Panc1 (cell line): Measurements from ENCODE around the gene GSC.

ENCODE experiments used
- CTCF ChIP-seq: fragments of 450-650 bp; IDR thresholded peaks from 2 replicates; pipeline ENCODE4 v1.5.1; 2017; ENCODE audit warnings: mild to moderate bottlenecking
- POLR2AphosphoS5 ChIP-seq: IDR thresholded peaks from 2 replicates; pipeline ENCODE4 v1.6.1; 2012; ENCODE audit warnings: mild to moderate bottlenecking, low read depth, low read length, moderate library complexity
- TCF7L2 ChIP-seq: IDR thresholded peaks from 2 replicates; pipeline ENCODE4 v1.6.1; 2011; ENCODE audit warnings: mild to moderate bottlenecking, low read depth, low read length, inconsistent platforms

- TF ChIP-seq CTCF (no peak), POLR2AphosphoS5 (no peak), TCF7L2 (no peak)
Measured at GRCh38 chr14:94754391-94754942, 15.4 kb downstream of the GSC start.
